Measurements from ENCODE around the gene CD151.

Gene CD151

GRCh38 chr11:868394-868793 is 35.6 kb downstream of the CD151 start:
- Histone ChIP-seq H3K36me3 (ENCODE audit: insufficient read depth, insufficient read length, low read length) (peaks cover 67% of the 10 kb centered on the region), H3K4me1 (ENCODE audit: insufficient read depth, insufficient read length) (peaks cover 52% of the 10 kb centered on the region), H3K27me3 (ENCODE audit: insufficient read depth, insufficient read length) (no peaks in the 10 kb centered on the region), H3K9ac (ENCODE audit: insufficient read length, low read depth) (no peak overlapping the region), H3K4me3 (ENCODE audit: insufficient read length, low read depth) (no peak overlapping the region), H3K9me3 (ENCODE audit: insufficient read depth, low read length) (no peaks in the 10 kb centered on the region)
- TF ChIP-seq SUZ12 (IDR thresholded peaks at IDR 0.05; ENCODE audit: extremely low read depth, insufficient read depth, insufficient read length) (no peak), YY1 (IDR thresholded peaks at IDR 0.05; ENCODE audit: insufficient read depth, insufficient read length) (no peak), ZNF274 (IDR thresholded peaks at IDR 0.05; ENCODE audit: low read depth, low read length) (no peak)
- DNase-seq (ENCODE audit: low read depth, low spot score), result no peak

GRCh38 chr11:868802-869201 is 36.0 kb downstream of the CD151 start:
- TF ChIP-seq ZNF274 (IDR thresholded peaks at IDR 0.05; ENCODE audit: low read depth, low read length) (no peak), SUZ12 (IDR thresholded peaks at IDR 0.05; ENCODE audit: extremely low read depth, insufficient read depth, insufficient read length) (no peak), YY1 (IDR thresholded peaks at IDR 0.05; ENCODE audit: insufficient read depth, insufficient read length) (no peak)
- no peaks in the 10 kb centered on the region for H3K27me3 ChIP-seq (ENCODE audit: insufficient read depth, insufficient read length)
- H3K9ac ChIP-seq (ENCODE audit: insufficient read length, low read depth), result no peak overlapping the region
- no peak overlapping the region for H3K4me3 ChIP-seq (ENCODE audit: insufficient read length, low read depth)
- H3K4me1 ChIP-seq (ENCODE audit: insufficient read depth, insufficient read length), result peaks cover 48% of the 10 kb centered on the region
- H3K9me3 ChIP-seq (ENCODE audit: insufficient read depth, low read length), result no peaks in the 10 kb centered on the region
- DNase-seq (ENCODE audit: low read depth, low spot score), result no peak
- peaks cover 67% of the 10 kb centered on the region for H3K36me3 ChIP-seq (ENCODE audit: insufficient read depth, insufficient read length, low read length)

GRCh38 chr11:869399-870126 is 36.8 kb downstream of the CD151 start:
- TF ChIP-seq SUZ12 (IDR thresholded peaks at IDR 0.05; ENCODE audit: extremely low read depth, insufficient read depth, insufficient read length), result no peak
- no peak for TF ChIP-seq ZNF274 (IDR thresholded peaks at IDR 0.05; ENCODE audit: low read depth, low read length)
- TF ChIP-seq YY1 (IDR thresholded peaks at IDR 0.05; ENCODE audit: insufficient read depth, insufficient read length), result no peak
- Histone ChIP-seq H3K9me3 (ENCODE audit: insufficient read depth, low read length) (no peaks in the 10 kb centered on the region), H3K4me1 (ENCODE audit: insufficient read depth, insufficient read length) (peaks cover 40% of the 10 kb centered on the region), H3K36me3 (ENCODE audit: insufficient read depth, insufficient read length, low read length) (peaks cover 65% of the 10 kb centered on the region), H3K4me3 (ENCODE audit: insufficient read length, low read depth) (no peak overlapping the region), H3K27me3 (ENCODE audit: insufficient read depth, insufficient read length) (no peaks in the 10 kb centered on the region), H3K9ac (ENCODE audit: insufficient read length, low read depth) (no peak overlapping the region)
- no peak for DNase-seq (ENCODE audit: low read depth, low spot score)

GRCh38 chr11:870127-870413 is 37.3 kb downstream of the CD151 start:
- Histone ChIP-seq H3K36me3 (ENCODE audit: insufficient read depth, insufficient read length, low read length) (peaks cover 66% of the 10 kb centered on the region), H3K27me3 (ENCODE audit: insufficient read depth, insufficient read length) (no peaks in the 10 kb centered on the region), H3K4me3 (ENCODE audit: insufficient read length, low read depth) (no peak overlapping the region), H3K9me3 (ENCODE audit: insufficient read depth, low read length) (no peaks in the 10 kb centered on the region), H3K4me1 (ENCODE audit: insufficient read depth, insufficient read length) (peaks cover 39% of the 10 kb centered on the region), H3K9ac (ENCODE audit: insufficient read length, low read depth) (peak overlapping the region; percentile 53)
- no peak for DNase-seq (ENCODE audit: low read depth, low spot score)
- no peak for TF ChIP-seq ZNF274 (IDR thresholded peaks at IDR 0.05; ENCODE audit: low read depth, low read length)
- TF ChIP-seq SUZ12 (IDR thresholded peaks at IDR 0.05; ENCODE audit: extremely low read depth, insufficient read depth, insufficient read length), result no peak

GRCh38 chr11:870418-870817 is 37.7 kb downstream of the CD151 start:
- peaks cover 36% of the 10 kb centered on the region for H3K4me1 ChIP-seq (ENCODE audit: insufficient read depth, insufficient read length)
- TF ChIP-seq YY1 (IDR thresholded peaks at IDR 0.05; ENCODE audit: insufficient read depth, insufficient read length), result no peak
- TF ChIP-seq SUZ12 (IDR thresholded peaks at IDR 0.05; ENCODE audit: extremely low read depth, insufficient read depth, insufficient read length), result no peak
- TF ChIP-seq ZNF274 (IDR thresholded peaks at IDR 0.05; ENCODE audit: low read depth, low read length), result no peak
- H3K9me3 ChIP-seq (ENCODE audit: insufficient read depth, low read length), result no peaks in the 10 kb centered on the region
- peak overlapping the region; percentile 53 for H3K9ac ChIP-seq (ENCODE audit: insufficient read length, low read depth)
- H3K4me3 ChIP-seq (ENCODE audit: insufficient read length, low read depth), result no peak overlapping the region
- H3K36me3 ChIP-seq (ENCODE audit: insufficient read depth, insufficient read length, low read length), result peaks cover 67% of the 10 kb centered on the region
- H3K27me3 ChIP-seq (ENCODE audit: insufficient read depth, insufficient read length), result no peaks in the 10 kb centered on the region
- no peak for DNase-seq (ENCODE audit: low read depth, low spot score)

- no peak for TF ChIP-seq YY1 (IDR thresholded peaks at IDR 0.05; ENCODE audit: insufficient read depth, insufficient read length)
- no peak for TF ChIP-seq ZNF274 (IDR thresholded peaks at IDR 0.05; ENCODE audit: low read depth, low read length)
- TF ChIP-seq SUZ12 (IDR thresholded peaks at IDR 0.05; ENCODE audit: extremely low read depth, insufficient read depth, insufficient read length), result no peak
- Histone ChIP-seq H3K4me1 (ENCODE audit: insufficient read depth, insufficient read length) (peaks cover 31% of the 10 kb centered on the region), H3K9ac (ENCODE audit: insufficient read length, low read depth) (peak overlapping the region; percentile 46), H3K36me3 (ENCODE audit: insufficient read depth, insufficient read length, low read length) (peaks cover 66% of the 10 kb centered on the region), H3K9me3 (ENCODE audit: insufficient read depth, low read length) (no peaks in the 10 kb centered on the region), H3K27me3 (ENCODE audit: insufficient read depth, insufficient read length) (no peaks in the 10 kb centered on the region), H3K4me3 (ENCODE audit: insufficient read length, low read depth) (no peak overlapping the region)
- no peak for DNase-seq (ENCODE audit: low read depth, low spot score)
Measured at GRCh38 chr11:871472-871871, 38.7 kb downstream of the CD151 start.

- peaks cover 66% of the 10 kb centered on the region for H3K36me3 ChIP-seq (ENCODE audit: insufficient read depth, insufficient read length, low read length)
- H3K27me3 ChIP-seq (ENCODE audit: insufficient read depth, insufficient read length), result no peaks in the 10 kb centered on the region
- peaks cover 25% of the 10 kb centered on the region for H3K4me1 ChIP-seq (ENCODE audit: insufficient read depth, insufficient read length)
- H3K9ac ChIP-seq (ENCODE audit: insufficient read length, low read depth), result no peak overlapping the region
- H3K4me3 ChIP-seq (ENCODE audit: insufficient read length, low read depth), result no peak overlapping the region
- no peaks in the 10 kb centered on the region for H3K9me3 ChIP-seq (ENCODE audit: insufficient read depth, low read length)
- TF ChIP-seq SUZ12 (IDR thresholded peaks at IDR 0.05; ENCODE audit: extremely low read depth, insufficient read depth, insufficient read length) (no peak), YY1 (IDR thresholded peaks at IDR 0.05; ENCODE audit: insufficient read depth, insufficient read length) (no peak), ZNF274 (IDR thresholded peaks at IDR 0.05; ENCODE audit: low read depth, low read length) (no peak)
- no peak for DNase-seq (ENCODE audit: low read depth, low spot score)
Measured at GRCh38 chr11:872799-873198, 40.0 kb downstream of the CD151 start.

Measured in NT2/D1 (cell line).